HEK293T (cell line): Measurements from ENCODE around the gene TBC1D22B.

Experiments
- CTCF ChIA-PET: fragments of 350-600 bp; formaldehyde crosslinking; extraction: SDS; loops from one replicate; lab custom pipeline; 2021; ENCODE audit warnings: antibody characterized with exemption, inconsistent platforms; lab: Yijun Ruan, JAX
- POLR2A ChIA-PET: fragments of 350-600 bp; formaldehyde crosslinking; extraction: SDS; loops from one replicate; lab custom pipeline; 2020; ENCODE audit warnings: antibody characterized with exemption, inconsistent platforms; lab: Yijun Ruan, JAX
- DNase-seq: peaks from one replicate; pipeline ENCODE4 v3.0.0; 2012; ENCODE audit warnings: mixed read lengths; ENCODE audit errors: extremely low spot score
- ARNT ChIP-seq: fragments of 450-650 bp; IDR thresholded peaks from 2 replicates; pipeline ENCODE4 v1.6.1; 2017; ENCODE audit warnings: mild to moderate bottlenecking
- BHLHE40 ChIP-seq: fragments of 450-650 bp; IDR thresholded peaks from 2 replicates; pipeline ENCODE4 v1.6.1; 2016; ENCODE audit warnings: mild to moderate bottlenecking, moderate library complexity, borderline replicate concordance
- CTBP1 ChIP-seq: fragments of 450-650 bp; IDR thresholded peaks from 2 replicates; pipeline ENCODE4 v1.6.1; 2016; ENCODE audit warnings: borderline replicate concordance
- ELF4 ChIP-seq: fragments of 450-650 bp; IDR thresholded peaks from 2 replicates; pipeline ENCODE4 v1.6.1; 2017; ENCODE audit warnings: antibody characterized with exemption
- FOXA1 ChIP-seq: fragments of 450-650 bp; IDR thresholded peaks from 2 replicates; pipeline ENCODE4 v1.6.1; 2016; ENCODE audit warnings: mild to moderate bottlenecking
- FOXK2 ChIP-seq: fragments of 450-650 bp; IDR thresholded peaks from 2 replicates; pipeline ENCODE4 v1.6.1; 2016; ENCODE audit warnings: mild to moderate bottlenecking
- FOXM1 ChIP-seq: fragments of 450-650 bp; IDR thresholded peaks from 2 replicates; pipeline ENCODE4 v1.6.1; 2017; ENCODE audit warnings: mild to moderate bottlenecking, borderline replicate concordance
- HDGF ChIP-seq: fragments of 450-650 bp; IDR thresholded peaks from 2 replicates; pipeline ENCODE4 v1.6.1; 2017; ENCODE audit warnings: antibody characterized with exemption, borderline replicate concordance
- L3MBTL2 ChIP-seq: fragments of 450-650 bp; conservative IDR thresholded peaks from 2 replicates; pipeline ENCODE4 v1.6.1; 2016; ENCODE audit warnings: mild to moderate bottlenecking
- LEF1 ChIP-seq: fragments of 450-650 bp; IDR thresholded peaks from 2 replicates; pipeline ENCODE4 v1.6.1; 2017; ENCODE audit warnings: mild to moderate bottlenecking, borderline replicate concordance
- NFRKB ChIP-seq: fragments of 450-650 bp; IDR thresholded peaks from 2 replicates; pipeline ENCODE4 v1.6.1; 2016; ENCODE audit warnings: mild to moderate bottlenecking, moderate library complexity
- SP1 ChIP-seq: fragments of 450-650 bp; IDR thresholded peaks from 2 replicates; pipeline ENCODE4 v1.6.1; 2017
- SUZ12 ChIP-seq: fragments of 450-650 bp; IDR thresholded peaks from 2 replicates; pipeline ENCODE4 v1.6.1; 2016; ENCODE audit warnings: mild to moderate bottlenecking
- TARDBP ChIP-seq: fragments of 450-650 bp; IDR thresholded peaks from 2 replicates; pipeline ENCODE4 v1.6.1; 2016
- ZNF384 ChIP-seq: fragments of 450-650 bp; IDR thresholded peaks from 2 replicates; pipeline ENCODE4 v1.6.1; 2016
- TF ChIP-seq, protein P1 (sequence below): fragments of 450-650 bp; IDR thresholded peaks from 2 replicates; pipeline ENCODE4 v1.6.1; 2016

Gene TBC1D22B

DNA sequence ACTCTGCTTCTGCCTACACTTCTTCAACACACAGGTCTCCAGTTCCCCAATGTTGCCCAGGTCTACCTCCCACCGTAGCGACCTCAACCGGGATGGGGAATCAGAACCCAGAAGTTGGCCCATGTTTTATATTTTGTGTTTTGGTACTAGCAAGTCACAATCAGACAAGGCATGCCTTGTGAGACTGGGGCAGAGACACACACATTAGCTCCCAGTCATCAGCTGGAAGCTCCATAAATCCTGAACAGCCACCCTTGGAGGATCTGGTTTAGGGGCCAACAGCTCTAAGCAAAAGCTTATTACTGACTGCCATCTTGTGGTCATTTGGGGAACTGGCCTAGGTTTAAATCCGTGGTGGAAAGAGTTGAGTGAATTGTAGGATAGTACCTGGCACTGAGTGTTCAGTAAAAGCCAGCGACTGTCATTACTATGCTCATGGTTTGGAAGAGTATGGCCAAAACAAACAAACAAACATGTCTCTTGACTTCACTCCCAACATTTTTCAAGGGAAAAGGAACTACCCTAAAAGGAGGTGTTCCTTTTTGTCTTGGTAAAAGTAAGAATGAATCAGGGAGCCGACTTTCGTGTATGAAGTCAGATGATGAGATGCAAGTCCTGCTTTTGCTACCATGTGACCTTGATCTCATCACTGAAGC, 47.1 kb upstream of the TBC1D22B start:
- TF ChIP-seq LEF1 = no peak
- TF ChIP-seq, protein P1, sequence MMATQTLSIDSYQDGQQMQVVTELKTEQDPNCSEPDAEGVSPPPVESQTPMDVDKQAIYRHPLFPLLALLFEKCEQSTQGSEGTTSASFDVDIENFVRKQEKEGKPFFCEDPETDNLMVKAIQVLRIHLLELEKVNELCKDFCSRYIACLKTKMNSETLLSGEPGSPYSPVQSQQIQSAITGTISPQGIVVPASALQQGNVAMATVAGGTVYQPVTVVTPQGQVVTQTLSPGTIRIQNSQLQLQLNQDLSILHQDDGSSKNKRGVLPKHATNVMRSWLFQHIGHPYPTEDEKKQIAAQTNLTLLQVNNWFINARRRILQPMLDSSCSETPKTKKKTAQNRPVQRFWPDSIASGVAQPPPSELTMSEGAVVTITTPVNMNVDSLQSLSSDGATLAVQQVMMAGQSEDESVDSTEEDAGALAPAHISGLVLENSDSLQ = peak; percentile 86
- DNase-seq = peak; percentile 76
- ChIA-PET POLR2A (interaction anchor here (0.6 to 1.3 kb wide), 3 partner anchors 11 to 192 kb away, joined by 3 to 4 read pairs (median 3); partner anchors contain the start of gene PIM1), CTCF (interaction anchor here (0.5 to 3.9 kb wide), 29 partner anchors 9 to 451 kb away, joined by 3 to 47 read pairs (median 4); partner anchors contain the start of gene PIM1)

DNA sequence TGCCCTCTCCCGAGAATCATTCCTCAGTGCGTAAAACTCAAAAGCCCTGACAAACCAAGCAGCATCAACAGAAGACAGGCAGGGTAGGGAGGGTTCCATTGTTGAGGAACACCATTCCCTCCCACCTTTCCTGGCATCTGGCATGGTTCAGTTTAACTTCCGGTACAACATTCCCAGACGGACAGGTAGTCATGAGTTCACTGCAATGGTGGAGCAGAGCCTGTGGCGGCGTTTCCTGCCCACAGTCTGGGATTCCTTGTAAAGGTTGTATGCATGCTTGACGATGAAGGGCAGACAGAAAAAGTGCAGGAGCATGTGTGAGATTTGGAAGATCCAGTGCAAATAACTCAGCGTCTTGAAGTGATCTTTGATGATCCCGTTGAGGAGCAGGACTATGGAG, 45.3 kb upstream of the TBC1D22B start:
- no peak for TF ChIP-seq L3MBTL2
- TF ChIP-seq LEF1 = no peak
- TF ChIP-seq CTBP1 = no peak
- TF ChIP-seq NFRKB = no peak
- no peak for TF ChIP-seq SUZ12
- no peak for TF ChIP-seq BHLHE40
- no peak for TF ChIP-seq TARDBP
- TF ChIP-seq HDGF = no peak
- no peak for TF ChIP-seq FOXA1
- no peak for TF ChIP-seq FOXK2
- TF ChIP-seq FOXM1 = no peak
- no peak for TF ChIP-seq ZNF384
- no peak for TF ChIP-seq ELF4
- TF ChIP-seq, protein P1 = no peak
- TF ChIP-seq SP1 = no peak
- no peak for TF ChIP-seq ARNT
- DNase-seq = no peak
- CTCF ChIA-PET = interaction anchor here (0.5 to 1.7 kb wide), 4 partner anchors 183 to 194 kb away, joined by 3 to 8 read pairs (median 4); no protein-coding TSS in a partner anchor
- POLR2A ChIA-PET = interaction anchor here (1.1 kb wide), 1 partner anchor 194 kb away, joined by 3 read pairs; no protein-coding TSS in a partner anchor

DNA sequence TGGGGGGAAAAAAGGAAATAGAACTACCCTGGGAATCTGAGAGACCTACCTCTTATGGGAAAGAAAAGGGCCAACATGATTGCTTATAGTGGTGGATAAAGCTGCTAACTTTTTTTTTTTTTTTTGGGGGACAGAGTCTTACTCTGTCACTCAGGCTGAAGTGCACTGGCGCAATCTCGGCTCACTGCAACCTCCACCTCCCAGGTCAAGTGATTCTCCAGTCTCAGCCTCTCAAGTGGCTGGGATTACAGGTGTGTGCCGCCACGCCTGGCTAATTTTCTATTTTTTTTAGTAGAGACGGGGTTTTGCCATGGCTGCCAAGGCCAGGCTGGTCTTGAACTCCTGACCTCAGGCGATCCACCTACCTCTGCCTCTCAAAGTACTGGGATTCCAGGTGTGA, 39.5 kb upstream of the TBC1D22B start:
- no peak for DNase-seq
- TF ChIP-seq NFRKB (no peak), FOXM1 (no peak), SUZ12 (no peak), TARDBP (no peak), L3MBTL2 (no peak), ZNF384 (no peak), LEF1 (no peak), SP1 (no peak), CTBP1 (no peak), HDGF (no peak), ELF4 (no peak), BHLHE40 (no peak), FOXA1 (no peak), FOXK2 (no peak), ARNT (no peak)
- TF ChIP-seq, protein P1 = no peak
- CTCF ChIA-PET = interaction anchor here (0.6 kb wide), 1 partner anchor 9 kb away, joined by 5 read pairs; no protein-coding TSS in a partner anchor
- POLR2A ChIA-PET = no interaction called here

DNA sequence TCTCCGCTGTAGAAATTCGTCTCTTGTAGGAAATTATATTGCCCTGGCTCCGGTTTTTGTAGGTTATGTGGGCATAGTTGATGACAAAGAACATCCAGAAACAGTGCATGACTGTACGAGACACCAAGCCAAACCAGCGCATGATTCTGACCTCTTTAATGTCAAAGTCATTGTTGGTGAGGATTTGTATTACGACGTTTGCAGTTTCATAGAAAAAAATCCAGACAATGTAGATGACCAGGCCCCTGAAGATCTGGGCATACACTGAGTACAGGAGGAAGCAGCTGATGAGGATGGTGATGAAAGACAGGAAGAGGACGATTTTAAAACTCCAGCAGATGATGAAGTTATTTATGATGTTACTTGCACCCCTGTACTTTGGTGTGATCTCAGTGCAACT, 39.1 kb upstream of the TBC1D22B start:
- no peak for DNase-seq
- ChIA-PET POLR2A (no interaction called here), CTCF (no interaction called here)
- TF ChIP-seq ARNT (no peak), FOXK2 (no peak), HDGF (no peak), ELF4 (no peak), CTBP1 (no peak), NFRKB (no peak), TARDBP (no peak), BHLHE40 (no peak), L3MBTL2 (no peak), FOXM1 (no peak), SP1 (no peak), LEF1 (no peak), FOXA1 (no peak), ZNF384 (no peak), SUZ12 (no peak)
- TF ChIP-seq, protein P1 = no peak

DNA sequence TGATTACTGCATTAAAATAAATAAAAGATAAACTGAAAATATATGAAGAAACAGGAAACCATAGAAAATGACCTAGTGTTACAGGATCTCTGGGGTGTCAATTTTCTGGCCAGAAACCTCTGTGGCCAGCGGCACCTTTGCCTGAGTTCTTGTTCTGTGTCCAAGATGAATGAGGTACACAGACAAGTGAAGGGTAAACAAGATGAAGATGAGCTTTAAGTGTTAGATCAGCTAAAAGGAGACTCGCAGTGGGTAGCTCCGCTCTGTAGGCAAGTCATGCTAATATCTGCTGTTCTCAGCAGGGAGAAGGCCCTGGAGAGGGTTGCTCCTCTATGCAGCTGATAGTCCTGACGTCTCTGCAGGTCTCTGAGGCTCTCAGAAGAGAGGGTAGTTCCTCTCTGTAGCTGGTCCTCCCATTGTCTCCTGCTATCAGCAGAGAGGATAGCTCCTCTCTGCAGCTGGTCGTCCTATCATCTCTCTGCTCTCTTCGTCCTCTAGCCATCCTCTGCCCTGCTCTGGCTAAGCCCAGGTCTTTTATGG, 35.9 kb upstream of the TBC1D22B start:
- POLR2A ChIA-PET = interaction anchor here (0.5 to 1.2 kb wide), 4 partner anchors 11 to 36 kb away, joined by 3 read pairs; partner anchors contain the start of genes TBC1D22B and TMEM217
- no peak for DNase-seq
- no peak for TF ChIP-seq HDGF
- no peak for TF ChIP-seq ELF4
- CTCF ChIA-PET = interaction anchor here (1.3 kb wide), 1 partner anchor 13 kb away, joined by 3 read pairs; no protein-coding TSS in a partner anchor
